ENCODE results near the gene ATPAF1. TPM values are rescaled to one million over a fixed set of nuclear protein-coding genes. Genes with fewer than 3 reads are reported as not detected.

ATPAF1 gene, protein sequence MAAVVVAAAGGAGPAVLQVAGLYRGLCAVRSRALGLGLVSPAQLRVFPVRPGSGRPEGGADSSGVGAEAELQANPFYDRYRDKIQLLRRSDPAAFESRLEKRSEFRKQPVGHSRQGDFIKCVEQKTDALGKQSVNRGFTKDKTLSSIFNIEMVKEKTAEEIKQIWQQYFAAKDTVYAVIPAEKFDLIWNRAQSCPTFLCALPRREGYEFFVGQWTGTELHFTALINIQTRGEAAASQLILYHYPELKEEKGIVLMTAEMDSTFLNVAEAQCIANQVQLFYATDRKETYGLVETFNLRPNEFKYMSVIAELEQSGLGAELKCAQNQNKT
- 64.6 and 78.9 TPM in 2 replicates for total RNA-seq (2014; rRNA removed; shearing (Covaris generic))

DNA sequence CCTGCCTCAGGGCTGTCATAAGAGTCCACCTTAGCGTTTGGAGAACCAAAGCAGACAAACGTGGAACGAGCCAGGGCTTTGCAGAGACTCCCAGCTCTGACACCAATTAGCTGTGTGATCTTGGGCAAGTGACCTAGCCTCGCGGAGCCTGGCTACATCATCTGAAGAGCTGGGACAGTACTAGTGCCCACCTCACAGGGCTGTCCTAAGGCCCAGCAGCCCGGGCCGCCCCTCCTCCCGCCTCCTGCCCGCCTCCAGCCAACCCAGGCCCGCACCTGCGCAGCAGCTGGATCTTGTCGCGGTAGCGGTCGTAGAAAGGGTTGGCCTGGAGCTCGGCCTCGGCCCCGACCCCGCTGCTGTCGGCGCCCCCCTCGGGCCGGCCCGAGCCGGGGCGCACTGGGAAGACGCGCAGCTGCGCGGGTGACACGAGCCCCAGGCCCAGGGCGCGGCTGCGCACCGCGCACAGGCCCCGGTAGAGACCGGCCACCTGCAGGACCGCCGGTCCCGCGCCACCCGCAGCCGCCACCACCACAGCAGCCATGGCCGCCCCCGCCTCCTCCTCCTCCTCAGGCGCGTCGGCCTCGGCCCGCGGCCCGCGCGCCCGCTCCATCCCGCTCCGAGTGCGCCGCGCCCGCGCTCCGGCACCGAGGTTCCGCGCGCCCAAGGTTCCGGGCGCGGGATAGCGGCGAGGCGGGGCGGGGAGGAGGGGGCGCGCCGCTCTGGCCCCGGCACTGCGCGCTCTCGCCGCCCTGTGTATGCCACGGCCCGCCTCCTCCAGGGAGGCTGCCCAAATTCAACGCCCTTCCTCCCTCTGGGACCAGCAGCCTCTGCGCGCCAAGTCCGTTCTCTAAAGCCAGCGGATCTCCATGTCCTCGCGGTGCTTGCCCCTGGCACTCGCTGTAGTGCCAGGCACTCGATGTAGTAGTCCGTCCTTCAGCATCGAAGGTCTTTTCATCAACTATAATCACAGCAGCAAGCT is at the start of gene ATPAF1:
ATPAF1 (minus strand) TSS at position 583 of the 979 bp plus-strand sequence; CDS start at position 541, 42 bp downstream.

DNA sequence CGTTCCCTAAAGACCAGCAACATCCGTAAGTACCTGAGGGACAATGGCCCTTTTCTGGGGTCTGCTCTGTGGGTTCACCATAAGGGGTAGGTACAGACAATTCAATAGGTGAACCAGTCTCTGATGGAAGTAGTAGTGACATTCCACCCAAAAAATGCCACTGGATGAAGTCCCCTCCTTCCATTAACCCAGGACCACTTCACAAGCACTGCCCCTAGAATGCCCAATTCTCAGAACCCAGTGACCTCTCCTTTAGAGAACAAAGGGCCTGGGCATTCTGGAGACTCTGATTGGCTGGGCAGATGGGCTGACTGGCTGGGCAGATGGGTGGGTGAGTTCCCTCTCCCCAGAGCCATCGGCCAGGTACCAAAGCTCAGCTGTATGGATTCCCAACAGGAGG is 3.4 kb upstream of the ATPAF1 start, which contains the start of gene TEX38:
TEX38 (plus strand) TSS at position 301 of the 400 bp plus-strand sequence; CDS start at position 382, 81 bp downstream.

DNA sequence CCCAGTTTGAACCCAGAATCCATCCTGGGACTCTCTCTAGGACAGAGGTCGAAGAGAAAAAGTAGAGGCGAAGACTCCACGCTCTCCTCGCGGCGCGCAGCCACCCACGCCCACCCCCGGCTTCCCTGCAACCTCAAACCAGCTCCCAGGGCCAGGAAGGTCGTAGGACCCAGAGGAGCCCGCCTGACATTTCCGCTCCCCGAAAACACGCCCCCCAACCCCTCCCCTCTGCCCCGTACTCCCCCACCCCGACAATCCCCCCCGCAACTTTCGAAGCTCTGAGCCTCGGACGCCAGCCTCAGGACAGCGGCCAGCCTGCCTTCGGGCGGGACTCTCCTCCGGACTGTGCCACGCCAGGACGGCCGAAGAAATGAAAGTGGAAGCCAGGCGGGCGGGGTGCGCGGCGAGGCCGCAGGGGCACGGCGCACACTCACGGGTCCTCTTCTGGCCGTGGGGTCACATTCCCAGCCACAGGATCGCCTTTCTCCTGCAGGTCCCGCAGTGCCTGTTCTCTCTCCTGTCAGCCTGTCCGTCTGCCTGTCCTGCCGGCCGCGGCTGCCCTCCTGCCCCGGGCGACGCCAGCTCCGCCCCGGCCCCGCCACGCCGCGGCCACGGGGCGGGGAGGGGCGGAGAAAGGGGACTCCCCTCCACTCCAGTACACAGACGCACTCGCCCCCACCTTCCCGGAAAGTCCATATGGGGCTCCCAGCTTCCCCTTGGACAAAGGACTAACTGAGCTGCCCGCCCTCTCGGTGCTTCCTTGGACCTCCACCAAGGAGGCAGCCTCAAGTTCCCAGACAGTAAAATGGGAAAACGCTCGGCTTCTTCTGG is 51.7 kb downstream of the ATPAF1 start, which contains the start of gene MOB3C:
MOB3C (minus strand) TSS at position 535 of the 831 bp plus-strand sequence. CDS start 3,490 bp downstream, outside the sequence.

DNA sequence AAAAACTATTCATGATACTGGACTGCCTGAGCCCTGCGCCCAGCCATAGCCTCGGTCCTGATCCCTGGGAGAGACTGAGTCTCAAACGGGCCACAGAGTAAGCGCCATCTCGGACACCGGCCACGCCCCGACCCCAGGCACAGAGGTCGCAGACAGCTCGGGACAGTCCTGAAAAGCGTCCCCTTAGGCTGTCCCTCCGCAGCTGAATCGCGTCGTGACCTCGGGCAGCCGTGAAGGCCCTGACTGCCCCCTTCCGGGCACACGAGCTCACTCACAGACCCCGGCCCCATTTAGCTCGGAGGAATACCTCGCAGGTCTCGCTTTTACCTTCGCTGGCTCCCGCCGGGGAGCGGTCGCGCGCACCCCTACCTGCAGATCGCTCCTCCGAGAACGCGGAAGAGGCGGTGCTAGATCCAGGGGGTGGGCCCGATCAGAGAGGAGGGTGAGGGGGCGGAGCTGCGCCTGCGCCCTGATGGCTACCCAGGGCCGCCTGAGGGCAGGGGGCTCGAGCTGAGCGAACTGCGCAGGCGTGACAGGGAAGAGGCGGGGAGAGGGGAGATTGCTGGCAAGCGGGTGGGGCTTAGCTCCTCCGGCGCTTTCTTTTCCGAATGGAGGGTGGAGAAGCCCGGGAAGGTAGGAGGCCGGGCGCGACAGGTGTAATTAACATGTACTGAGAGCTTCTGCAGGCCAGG is 64.2 kb downstream of the ATPAF1 start, which contains the start of gene MKNK1:
MKNK1 (minus strand) TSS at position 411 of the 692 bp plus-strand sequence. CDS start 20,941 bp downstream, outside the sequence.

Other genes starting within 250 kb of the ATPAF1 start
- 0.19 TPM in 1 of 2 replicates, not detected in the other for gene DMBX1, start 178.5 kb downstream of the ATPAF1 start, total RNA-seq (2014; rRNA removed; shearing (Covaris generic))
- gene KNCN, start 116.7 kb downstream of the ATPAF1 start, total RNA-seq (2014; rRNA removed; shearing (Covaris generic)) = not detected in 2 replicates
- gene MKNK1, start 64.1 kb downstream of the ATPAF1 start, total RNA-seq (2014; rRNA removed; shearing (Covaris generic)) = 27.3 and 29.5 TPM in 2 replicates
- gene MOB3C, start 51.6 kb downstream of the ATPAF1 start, total RNA-seq (2014; rRNA removed; shearing (Covaris generic)) = 8.8 and 9.0 TPM in 2 replicates
- not detected in 2 replicates for gene TEX38, start 3.5 kb upstream of the ATPAF1 start, total RNA-seq (2014; rRNA removed; shearing (Covaris generic))
- gene EFCAB14, start 50.8 kb upstream of the ATPAF1 start, total RNA-seq (2014; rRNA removed; shearing (Covaris generic)) = 20.9 and 26.2 TPM in 2 replicates
- gene CYP4B1, start 130.7 kb upstream of the ATPAF1 start, total RNA-seq (2014; rRNA removed; shearing (Covaris generic)) = not detected in 2 replicates